ENCODE results near the gene ELK4.

DNA sequence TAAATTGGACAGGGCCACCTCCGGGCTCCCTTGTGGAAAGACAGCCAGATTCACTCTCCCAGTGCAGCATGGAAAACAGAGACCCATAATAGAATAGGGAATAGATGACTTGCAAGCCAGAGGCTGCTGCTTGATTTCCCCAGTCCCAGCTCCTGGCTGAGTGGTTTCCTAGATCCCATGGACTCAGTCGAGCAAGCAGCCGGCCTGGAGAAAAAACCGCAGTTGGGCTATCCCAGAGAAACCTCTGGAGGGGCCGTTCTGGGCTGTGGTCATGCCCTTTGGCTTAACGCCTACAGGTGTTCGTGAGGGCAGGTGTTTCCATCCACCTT is 61.7 kb downstream of the ELK4 start:
- TF ChIP-seq CTCF (IDR thresholded peaks at IDR 0.05) (no peak), POLR2A (IDR thresholded peaks at IDR 0.05) (no peak)

All from tibial nerve (tissue), 3 donors.